Measurements from ENCODE around the gene RPS6KB2. TPM values are rescaled to one million over a fixed set of nuclear protein-coding genes. Genes with fewer than 3 reads are reported as not detected.

Gene RPS6KB2
- polyA plus RNA-seq, 1 donor from 2014 or later = 92.8 TPM

- no peaks in the 10 kb centered on the region for H3F3A ChIP-seq (ENCODE audit: insufficient read depth, low read length, poor library complexity, severe bottlenecking)
- no peaks in the 10 kb centered on the region for H4K20me1 ChIP-seq (ENCODE audit: insufficient read depth)
- H3K9me3 ChIP-seq (ENCODE audit: low read length) = no peaks in the 10 kb centered on the region
- no peak overlapping the region for H3K9ac ChIP-seq (ENCODE audit: low read length)
- no peak overlapping the region for H3K27ac ChIP-seq (ENCODE audit: low read length)
- H2AFZ ChIP-seq (ENCODE audit: low read depth, low read length) = no peak overlapping the region
- no peaks in the 10 kb centered on the region for H3K9me2 ChIP-seq (ENCODE audit: insufficient read depth, low read length)
- no peaks in the 10 kb centered on the region for H3K79me2 ChIP-seq (replicated peaks; ENCODE audit: insufficient read depth, low read length)
- H3K27me3 ChIP-seq (ENCODE audit: insufficient read depth, low read depth, low read length) = no peaks in the 10 kb centered on the region
- H3K36me3 ChIP-seq (ENCODE audit: insufficient read depth, low read length) = no peaks in the 10 kb centered on the region
- no peak overlapping the region for H3K4me3 ChIP-seq (ENCODE audit: low read length)
- no peak for TF ChIP-seq CTCF (IDR thresholded peaks at IDR 0.05; ENCODE audit: poor library complexity, severe bottlenecking)
- TF ChIP-seq EZH2 (IDR thresholded peaks at IDR 0.05; ENCODE audit: borderline replicate concordance, insufficient read depth, low read length, poor library complexity, severe bottlenecking) = no peak
- no peak for TF ChIP-seq RAD21 (conservative IDR thresholded peaks at IDR 0.05)
- no peak for TF ChIP-seq MXI1 (conservative IDR thresholded peaks at IDR 0.05; ENCODE audit: poor library complexity, severe bottlenecking)
- TF ChIP-seq REST (IDR thresholded peaks at IDR 0.05; ENCODE audit: borderline replicate concordance) = no peak
- TF ChIP-seq POLR2AphosphoS5 (IDR thresholded peaks at IDR 0.05) = no peak
- H3K4me2 ChIP-seq (ENCODE audit: low read length) = no peak overlapping the region
Observed at GRCh38 chr11:67387069-67387468, 41.2 kb upstream of the RPS6KB2 start.

- H3K4me2 ChIP-seq (ENCODE audit: low read length) = no peak overlapping the region
- H3K36me3 ChIP-seq (ENCODE audit: insufficient read depth, low read length) = no peaks in the 10 kb centered on the region
- no peak overlapping the region for H3K4me3 ChIP-seq (ENCODE audit: low read length)
- no peaks in the 10 kb centered on the region for H3K79me2 ChIP-seq (replicated peaks; ENCODE audit: insufficient read depth, low read length)
- H3K9ac ChIP-seq (ENCODE audit: low read length) = no peak overlapping the region
- TF ChIP-seq POLR2AphosphoS5 (IDR thresholded peaks at IDR 0.05) = no peak
- TF ChIP-seq CTCF (IDR thresholded peaks at IDR 0.05; ENCODE audit: poor library complexity, severe bottlenecking) = no peak
- TF ChIP-seq SMC3 (conservative IDR thresholded peaks at IDR 0.05; ENCODE audit: poor library complexity) = no peak
- no peak for TF ChIP-seq EZH2 (IDR thresholded peaks at IDR 0.05; ENCODE audit: borderline replicate concordance, insufficient read depth, low read length, poor library complexity, severe bottlenecking)
- no peak for TF ChIP-seq EP300 (conservative IDR thresholded peaks at IDR 0.05; ENCODE audit: poor library complexity, severe bottlenecking)
- no peak for TF ChIP-seq MXI1 (conservative IDR thresholded peaks at IDR 0.05; ENCODE audit: poor library complexity, severe bottlenecking)
- no peak for TF ChIP-seq TAF1 (IDR thresholded peaks at IDR 0.05; ENCODE audit: low read depth)
- no peak for TF ChIP-seq RAD21 (conservative IDR thresholded peaks at IDR 0.05)
- no peak for TF ChIP-seq REST (IDR thresholded peaks at IDR 0.05; ENCODE audit: borderline replicate concordance)
- no peaks in the 10 kb centered on the region for H4K20me1 ChIP-seq (ENCODE audit: insufficient read depth)
- no peaks in the 10 kb centered on the region for H3K27me3 ChIP-seq (ENCODE audit: insufficient read depth, low read depth, low read length)
- no peaks in the 10 kb centered on the region for H3F3A ChIP-seq (ENCODE audit: insufficient read depth, low read length, poor library complexity, severe bottlenecking)
- H2AFZ ChIP-seq (ENCODE audit: low read depth, low read length) = no peak overlapping the region
- H3K9me3 ChIP-seq (ENCODE audit: low read length) = no peaks in the 10 kb centered on the region
- no peak overlapping the region for H3K27ac ChIP-seq (ENCODE audit: low read length)
- no peaks in the 10 kb centered on the region for H3K9me2 ChIP-seq (ENCODE audit: insufficient read depth, low read length)
Observed at GRCh38 chr11:67387518-67387917, 40.8 kb upstream of the RPS6KB2 start.
